GM21576 (cell line): Measurements from ENCODE around the gene PLXNA2.

Experiments used
- ATAC-seq: cut with Tn5 transposase; IDR thresholded peaks from one replicate; pipeline ENCODE4 v1.9.1; 2021; ENCODE audit warnings: mild to moderate bottlenecking, moderate library complexity; ENCODE audit not compliant: unreplicated experiment

PLXNA2 gene

GRCh38 chr1:208101661-208102431, 142.3 kb downstream of the PLXNA2 start:
- ATAC-seq: no peak

GRCh38 chr1:208100906-208101305, 143.3 kb downstream of the PLXNA2 start:
- ATAC-seq: no peak

- ATAC-seq: no peak
Measured at GRCh38 chr1:208100106-208100505, 144.1 kb downstream of the PLXNA2 start.

GRCh38 chr1:208098773-208099172, 145.4 kb downstream of the PLXNA2 start:
- ATAC-seq: no peak

- no peak for ATAC-seq
Measured at GRCh38 chr1:208093754-208094719, 150.1 kb downstream of the PLXNA2 start.

- no peak for ATAC-seq
Measured at GRCh38 chr1:208093046-208093445, 151.1 kb downstream of the PLXNA2 start.

GRCh38 chr1:208090388-208091301, 153.5 kb downstream of the PLXNA2 start:
- ATAC-seq: no peak

- no peak for ATAC-seq
Measured at GRCh38 chr1:208089761-208090370, 154.3 kb downstream of the PLXNA2 start.

GRCh38 chr1:208089149-208089548, 155.0 kb downstream of the PLXNA2 start:
- ATAC-seq: no peak

- ATAC-seq: no peak
Measured at GRCh38 chr1:208088319-208088718, 155.9 kb downstream of the PLXNA2 start.

GRCh38 chr1:208085655-208086515, 158.3 kb downstream of the PLXNA2 start:
- ATAC-seq: no peak

- ATAC-seq: no peak
Measured at GRCh38 chr1:208084764-208085163, 159.4 kb downstream of the PLXNA2 start.

GRCh38 chr1:208084220-208084619, 160.0 kb downstream of the PLXNA2 start:
- no peak for ATAC-seq

- no peak for ATAC-seq
Measured at GRCh38 chr1:208083715-208084085, 160.5 kb downstream of the PLXNA2 start.

GRCh38 chr1:208083016-208083714, 161.0 kb downstream of the PLXNA2 start:
- no peak for ATAC-seq

- ATAC-seq: no peak
Measured at GRCh38 chr1:208081972-208082371, 162.2 kb downstream of the PLXNA2 start.

- no peak for ATAC-seq
Measured at GRCh38 chr1:208080396-208081286, 163.5 kb downstream of the PLXNA2 start.

- no peak for ATAC-seq
Measured at GRCh38 chr1:208079161-208079560, 165.0 kb downstream of the PLXNA2 start.
